Stomach (tissue), 19 donors: ENCODE results near the gene RABAC1. TPM values are rescaled to one million over a fixed set of nuclear protein-coding genes. Genes with fewer than 3 reads are reported as not detected.

Experiments used
- DNase-seq, 2 donors: peaks; one replicate each; pipeline versions ENCODE4 v3.0.0 to v3.0.0-alpha.2; 2013 to 2019
- H3K27ac ChIP-seq, 5 donors: fragments of 200-600 bp in 4 of 5; sonication (generic) in 4 of 5; one replicate each; pipeline ENCODE4 v1.5.1; 2013 to 2019; ENCODE audit warnings: mild to moderate bottlenecking in 1 of 5, moderate library complexity in 1 of 5
- H3K27me3 ChIP-seq, 3 donors: fragments of 200-600 bp; sonication (generic); one replicate each; pipeline ENCODE4 v1.5.1; 2017 to 2019; ENCODE audit warnings: mixed run types in 1 of 3
- H3K36me3 ChIP-seq, 4 donors: fragments of 200-600 bp; sonication (generic); 1 replicate in 3 of 4; 2 replicates in 1 of 4; pipeline ENCODE4 v1.5.1; 2016 to 2019
- H3K4me1 ChIP-seq, 4 donors: fragments of 200-600 bp; sonication (generic); one replicate each; pipeline ENCODE4 v1.5.1; 2016 to 2019
- H3K4me3 ChIP-seq, 4 donors: fragments of 200-600 bp; sonication (generic) in 3 of 4; one replicate each; pipeline ENCODE4 v1.5.1; 2016 to 2019; ENCODE audit warnings: mild to moderate bottlenecking in 1 of 4
- H3K9me3 ChIP-seq, 4 donors: fragments of 200-600 bp; sonication (generic); one replicate each; pipeline ENCODE4 v1.5.1; 2016 to 2019
- CTCF ChIP-seq, 7 experiments: fragments of 450-650 bp in 4 of 7; fragments of 200-600 bp in 3 of 7; sonication (generic) in 3 of 7; IDR thresholded peaks; one replicate each; pipeline ENCODE4 v1.5.1; 2016 to 2019; ENCODE audit warnings: antibody characterized with exemption in 7 of 7, control low read depth in 2 of 7, mild to moderate bottlenecking in 1 of 7
- EP300 ChIP-seq: sonication (generic); formaldehyde crosslinking; IDR thresholded peaks from one replicate; pipeline ENCODE4 v1.6.1; 2017; ENCODE audit warnings: antibody characterized with exemption
- POLR2A ChIP-seq, 4 donors: fragments of 450-650 bp; IDR thresholded peaks; one replicate each; pipeline ENCODE4 v1.6.1; 2016; ENCODE audit warnings: antibody characterized with exemption in 4 of 4, control low read depth in 2 of 4, mild to moderate bottlenecking in 1 of 4, moderate library complexity in 1 of 4
- POLR2AphosphoS5 ChIP-seq, 3 donors: sonication (generic); formaldehyde crosslinking; IDR thresholded peaks; one replicate each; pipeline ENCODE4 v1.6.1; 2016; ENCODE audit warnings: antibody characterized with exemption in 3 of 3
- WGBS, 5 donors: extraction: QIAGEN DNeasy Blood & Tissue Kit in 3 of 5; methylation state at CpG; one replicate each; pipeline versions ENCODE4 v1.1.5 to v1.1.7; 2013 to 2018; 5-methylcytosine and 5-hydroxymethylcytosine counted together
- intact Hi-C: fragments of 100-400 bp; cut with DNase I; formaldehyde crosslinking; loops from one replicate; pipeline ENCODE4 v1.15.1; 2023; ENCODE audit warnings: low total_unique reads
- long read RNA-seq, 10 donors: transcript quantifications; one replicate each; lab custom pipeline, GENCODE V29; 2026
- polyA plus RNA-seq, 3 donors: library from polyadenylated mRNA; stranded (reverse); fragments of 200-250 nt; gene quantifications; one replicate each; pipeline ENCODE4 v1.2.3, GENCODE V29; 2013
- total RNA-seq, 5 donors: library from RNA; depleted of rRNA; stranded (reverse); fragments of >200 nt; gene quantifications; one replicate each; pipeline versions ENCODE4 v1.1.0 to v1.2.3, GENCODE V29; 2014 to 2016
- donor health status: healthy with polysubstance abuse.
- donor health status: Bipolar disorder and iron deficiency.
- donor health status: healthy.

RABAC1 gene, protein sequence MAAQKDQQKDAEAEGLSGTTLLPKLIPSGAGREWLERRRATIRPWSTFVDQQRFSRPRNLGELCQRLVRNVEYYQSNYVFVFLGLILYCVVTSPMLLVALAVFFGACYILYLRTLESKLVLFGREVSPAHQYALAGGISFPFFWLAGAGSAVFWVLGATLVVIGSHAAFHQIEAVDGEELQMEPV
- total RNA-seq (100 to 1,000 TPM in 3 of 5 donors, 10 to 100 TPM in 2; 44.6 to 499 (median 114) TPM), polyA plus RNA-seq (100 to 1,000 TPM; 127 to 181 (median 170) TPM)
- long read RNA-seq, donor 1, transcript RABAC1-201 (5 exons, 821 nt) = major isoform, 31 of 37 reads
- long read RNA-seq, donor 1, partial matches to known transcripts = 0 of 37 reads
- long read RNA-seq, donor 1, other reads (novel, unspliced or antisense) = 0 of 37 reads
- long read RNA-seq, donor 2, transcript RABAC1-201 (5 exons, 821 nt) = major isoform, 54 of 60 reads
- long read RNA-seq, donor 2, partial matches to known transcripts = 0 of 60 reads
- long read RNA-seq, donor 2, other reads (novel, unspliced or antisense) = 0 of 60 reads
- long read RNA-seq, donor 3, transcript RABAC1-201 (5 exons, 821 nt) = major isoform, 25 of 32 reads
- long read RNA-seq, donor 3, partial matches to known transcripts = 0 of 32 reads
- long read RNA-seq, donor 3, other reads (novel, unspliced or antisense) = 0 of 32 reads
- long read RNA-seq, donor 4, transcript RABAC1-201 (5 exons, 821 nt) = major isoform, 8 of 9 reads
- long read RNA-seq, donor 4, partial matches to known transcripts = 0 of 9 reads
- long read RNA-seq, donor 4, other reads (novel, unspliced or antisense) = 0 of 9 reads
- long read RNA-seq, donor 5, transcript RABAC1-201 (5 exons, 821 nt) = major isoform, 51 of 58 reads
- long read RNA-seq, donor 5, partial matches to known transcripts = 0 of 58 reads
- long read RNA-seq, donor 5, other reads (novel, unspliced or antisense) = 0 of 58 reads
- long read RNA-seq, donor 6, transcript RABAC1-201 (5 exons, 821 nt) = major isoform, 89 of 116 reads
- long read RNA-seq, donor 6, partial matches to known transcripts = 6 of 116 reads
- long read RNA-seq, donor 6, other reads (novel, unspliced or antisense) = 8 of 116 reads
- long read RNA-seq, donor 7, transcript RABAC1-204 (1 exons, 662 nt) = minor isoform, 11 of 95 reads
- long read RNA-seq, donor 7, transcript RABAC1-201 (5 exons, 821 nt) = major isoform, 71 of 95 reads
- long read RNA-seq, donor 7, partial matches to known transcripts = 7 of 95 reads
- long read RNA-seq, donor 7, other reads (novel, unspliced or antisense) = 0 of 95 reads
- long read RNA-seq, donor 8, transcript RABAC1-204 (1 exons, 662 nt) = minor isoform, 7 of 49 reads
- long read RNA-seq, donor 8, transcript RABAC1-201 (5 exons, 821 nt) = major isoform, 39 of 49 reads
- long read RNA-seq, donor 8, partial matches to known transcripts = 0 of 49 reads
- long read RNA-seq, donor 8, other reads (novel, unspliced or antisense) = 0 of 49 reads
- long read RNA-seq, donor 9, transcript RABAC1-204 (1 exons, 662 nt) = minor isoform, 13 of 80 reads
- long read RNA-seq, donor 9, transcript RABAC1-201 (5 exons, 821 nt) = major isoform, 50 of 80 reads
- long read RNA-seq, donor 9, partial matches to known transcripts = 7 of 80 reads
- long read RNA-seq, donor 9, other reads (novel, unspliced or antisense) = 7 of 80 reads
- long read RNA-seq, donor 10, transcript RABAC1-201 (5 exons, 821 nt) = major isoform, 20 of 20 reads
- long read RNA-seq, donor 10, partial matches to known transcripts = 0 of 20 reads
- long read RNA-seq, donor 10, other reads (novel, unspliced or antisense) = 0 of 20 reads

DNA sequence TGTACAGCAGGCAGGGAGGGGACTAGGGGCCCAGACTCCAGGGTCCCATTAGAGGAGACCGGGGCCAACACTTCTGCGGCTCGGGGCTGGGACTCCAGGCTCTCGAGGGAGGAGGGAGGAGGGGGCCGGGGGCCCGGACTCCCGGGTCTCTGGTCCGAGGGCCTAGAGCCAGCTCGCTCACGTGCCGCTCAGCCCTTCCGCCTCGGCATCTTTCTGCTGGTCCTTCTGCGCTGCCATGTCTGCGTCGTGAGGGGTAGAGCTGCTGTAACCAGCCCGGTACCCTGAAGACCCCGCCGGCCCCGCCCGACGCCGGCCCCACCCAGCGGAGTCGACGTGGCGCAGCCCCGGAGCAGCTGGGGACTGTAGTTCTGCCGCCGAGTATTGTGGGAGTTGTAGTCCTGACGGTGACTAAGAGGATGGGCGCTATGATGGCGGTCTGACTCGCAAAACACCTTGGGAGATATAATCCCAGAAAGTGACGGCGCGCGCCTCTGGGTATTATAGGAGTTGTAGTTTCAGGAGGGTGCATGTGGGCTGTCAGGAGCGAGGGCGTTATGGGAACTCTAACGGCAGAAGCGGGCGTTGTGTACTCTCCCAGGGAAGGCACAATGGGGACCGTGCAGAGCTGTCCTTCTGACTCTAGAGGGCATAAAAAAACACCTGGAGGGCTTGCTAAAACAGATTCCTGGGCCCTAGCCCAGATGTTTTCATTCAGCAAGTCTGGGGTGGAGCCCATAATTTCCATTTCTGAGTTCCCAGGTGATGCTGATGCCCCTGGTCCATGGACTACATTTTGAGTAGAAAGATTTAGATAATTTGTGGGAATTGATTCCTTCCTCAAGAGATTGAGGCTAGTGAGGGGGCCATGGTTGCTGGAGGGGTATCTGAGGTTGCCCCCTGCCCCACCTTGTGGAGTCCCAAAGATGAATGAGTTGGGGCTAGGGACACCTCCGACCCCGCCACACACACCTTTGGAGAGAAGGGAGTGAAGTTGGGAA is at the start of gene RABAC1:
Gene RABAC1 (minus strand): TSS at position 266 of the 998 bp plus-strand sequence. CDS start 29 bp downstream, at position 237.
- Histone ChIP-seq H3K4me1 (peaks cover 15 to 39% (median 24%) of the 10 kb centered on the region in 4 donors), H3K36me3 (peaks cover 6 to 24% (median 21%) of the 10 kb centered on the region in 4 donors), H3K4me3 (peak within 1 kb of the TSS; percentile 83 to 92 (median 90)), H3K9me3 (no peaks in the 10 kb centered on the region), H3K27me3 (no peaks in the 10 kb centered on the region), H3K27ac (peak within 1 kb of the TSS; percentile 92 to 97 (median 96))
- TF ChIP-seq CTCF (IDR thresholded peaks at IDR 0.05) = no peak
- TF ChIP-seq POLR2AphosphoS5 (IDR thresholded peaks at IDR 0.05) = peak; percentile 20 to 80 (median 76)
- 5 to 7% (median 5%) methylated on average over 34 to 46 of the region's 46 CpGs for WGBS, 5 donors
- intact Hi-C loops = loop anchor here (5.0 kb wide), 2 partner anchors 82 to 278 kb away; partner anchors contain the start of gene CD79A
- peak; percentile 89 to 98 for DNase-seq

DNA sequence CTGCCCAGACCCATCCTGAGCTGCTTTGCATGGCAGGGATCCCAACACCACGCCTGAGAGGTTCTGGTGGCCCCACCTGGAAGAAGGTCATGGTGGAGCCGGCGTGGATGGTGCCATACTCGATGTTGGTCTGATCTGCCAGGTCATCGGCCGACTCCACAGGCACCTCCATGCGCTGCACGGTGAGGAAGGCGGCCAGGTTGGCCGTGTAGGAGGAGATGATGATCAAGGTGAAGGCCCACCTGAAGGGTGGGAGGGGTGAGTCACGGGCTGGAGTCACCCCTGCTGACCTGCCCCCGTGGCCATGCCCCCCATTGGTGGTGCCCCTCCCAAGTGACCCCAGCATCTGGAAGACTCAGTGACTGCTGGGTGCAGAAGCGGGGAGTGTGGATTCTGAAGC is 47.4 kb upstream of the RABAC1 start:
- Histone ChIP-seq H3K4me1 (no peaks in the 10 kb centered on the region), H3K9me3 (no peaks in the 10 kb centered on the region), H3K27ac (no peak overlapping the region), H3K36me3 (peaks cover 0 to 14% (median 7%) of the 10 kb centered on the region in 4 donors), H3K4me3 (no peak overlapping the region), H3K27me3 (peaks cover 0 to 32% (median 16%) of the 10 kb centered on the region in 3 donors)
- DNase-seq = no peak
- 82 to 89% (median 88%) methylated on average over 6 to 13 of the region's 13 CpGs for WGBS, 5 donors
- intact Hi-C loops = no loop called here
- TF ChIP-seq EP300 = no peak
- no peak for TF ChIP-seq CTCF (IDR thresholded peaks at IDR 0.05)
- no peak for TF ChIP-seq POLR2A (IDR thresholded peaks at IDR 0.05)
- TF ChIP-seq POLR2AphosphoS5 (IDR thresholded peaks at IDR 0.05) = no peak

- Histone ChIP-seq H3K4me1 (no peaks in the 10 kb centered on the region), H3K27me3 (peaks cover 0 to 43% (median 26%) of the 10 kb centered on the region in 3 donors), H3K27ac (no peak overlapping the region), H3K9me3 (no peaks in the 10 kb centered on the region), H3K36me3 (peaks cover 0 to 14% (median 7%) of the 10 kb centered on the region in 4 donors), H3K4me3 (no peak overlapping the region)
- intact Hi-C loops = no loop called here
- TF ChIP-seq EP300 = no peak
- TF ChIP-seq CTCF (IDR thresholded peaks at IDR 0.05) = no peak
- no peak for TF ChIP-seq POLR2A (IDR thresholded peaks at IDR 0.05)
- TF ChIP-seq POLR2AphosphoS5 (IDR thresholded peaks at IDR 0.05) = no peak
- DNase-seq = no peak
- WGBS, 5 donors = 87 to 95% (median 94%) methylated on average over 22 of the region's 22 CpGs
These were observed 46.4 kb upstream of the RABAC1 start for GRCh38 chr19:42005504-42005903.
